HG02571 (cell line): ENCODE data around the gene ZYG11B.
"Not testable (repeated sequence)": the region's sequence is repeated elsewhere in the genome, so short reads cannot be mapped to it uniquely, and the experiment has no call there.

ENCODE experiments used
- ATAC-seq: cut with Tn5 transposase; IDR thresholded peaks from one replicate; pipeline ENCODE4 v1.9.1; 2021; ENCODE audit warnings: mild to moderate bottlenecking, moderate library complexity; ENCODE audit not compliant: unreplicated experiment

Gene ZYG11B

GRCh38 chr1:52726265-52727113 lies at the start of gene ZYG11B:
Gene ZYG11B (plus strand): TSS chr1:52726453. CDS start chr1:52726654, 201 bp downstream.
- peak; percentile 88 for ATAC-seq

GRCh38 chr1:52677076-52677806 lies 49.0 kb upstream of the ZYG11B start:
- ATAC-seq: no peak

GRCh38 chr1:52679048-52679447 lies 47.2 kb upstream of the ZYG11B start:
- ATAC-seq: no peak

GRCh38 chr1:52679498-52679897 lies 46.8 kb upstream of the ZYG11B start:
- no peak for ATAC-seq

GRCh38 chr1:52680353-52680752 lies 45.9 kb upstream of the ZYG11B start:
- no peak for ATAC-seq

GRCh38 chr1:52681136-52681535 lies 45.1 kb upstream of the ZYG11B start:
- ATAC-seq: no peak

- no peak for ATAC-seq
Observed at GRCh38 chr1:52683367-52683940, 42.8 kb upstream of the ZYG11B start.

- no peak for ATAC-seq
Observed at GRCh38 chr1:52684545-52684944, 41.7 kb upstream of the ZYG11B start.

- not testable (repeated sequence) for ATAC-seq
Observed at GRCh38 chr1:52686261-52686751, 39.9 kb upstream of the ZYG11B start.

- ATAC-seq: no peak
Observed at GRCh38 chr1:52686830-52687229, 39.4 kb upstream of the ZYG11B start.

GRCh38 chr1:52691821-52692220 lies 34.4 kb upstream of the ZYG11B start:
- ATAC-seq: no peak

GRCh38 chr1:52692697-52693096 lies 33.6 kb upstream of the ZYG11B start:
- ATAC-seq: no peak

GRCh38 chr1:52693351-52693750 lies 32.9 kb upstream of the ZYG11B start:
- not testable (repeated sequence) for ATAC-seq

GRCh38 chr1:52693843-52694242 lies 32.4 kb upstream of the ZYG11B start:
- ATAC-seq: no peak

GRCh38 chr1:52695627-52696026 lies 30.6 kb upstream of the ZYG11B start:
- no peak for ATAC-seq

GRCh38 chr1:52697795-52698674 lies 28.2 kb upstream of the ZYG11B start, which contains the start of gene COA7:
Gene COA7 (minus strand): TSS chr1:52698347. CDS start chr1:52698326, 21 bp downstream.
- peak; percentile 34 for ATAC-seq

- peak; percentile 84 for ATAC-seq
Observed at GRCh38 chr1:52702886-52703787, 23.1 kb upstream of the ZYG11B start.

- no peak for ATAC-seq
Observed at GRCh38 chr1:52706136-52706670, 20.1 kb upstream of the ZYG11B start.
